ENCODE measurements around the gene DTX3.
"Not testable (repeated sequence)": the region's sequence is repeated elsewhere in the genome, so short reads cannot be mapped to it uniquely, and the experiment has no call there.

Gene DTX3

GRCh38 chr12:57607958-57608663 is 3.5 kb downstream of the DTX3 start:
- no peak for DNase-seq (ENCODE audit: low read depth in 2 of 2)

- DNase-seq (ENCODE audit: low read depth in 2 of 2), result no peak
These were observed 4.6 kb downstream of the DTX3 start for GRCh38 chr12:57609101-57609780.

DNA sequence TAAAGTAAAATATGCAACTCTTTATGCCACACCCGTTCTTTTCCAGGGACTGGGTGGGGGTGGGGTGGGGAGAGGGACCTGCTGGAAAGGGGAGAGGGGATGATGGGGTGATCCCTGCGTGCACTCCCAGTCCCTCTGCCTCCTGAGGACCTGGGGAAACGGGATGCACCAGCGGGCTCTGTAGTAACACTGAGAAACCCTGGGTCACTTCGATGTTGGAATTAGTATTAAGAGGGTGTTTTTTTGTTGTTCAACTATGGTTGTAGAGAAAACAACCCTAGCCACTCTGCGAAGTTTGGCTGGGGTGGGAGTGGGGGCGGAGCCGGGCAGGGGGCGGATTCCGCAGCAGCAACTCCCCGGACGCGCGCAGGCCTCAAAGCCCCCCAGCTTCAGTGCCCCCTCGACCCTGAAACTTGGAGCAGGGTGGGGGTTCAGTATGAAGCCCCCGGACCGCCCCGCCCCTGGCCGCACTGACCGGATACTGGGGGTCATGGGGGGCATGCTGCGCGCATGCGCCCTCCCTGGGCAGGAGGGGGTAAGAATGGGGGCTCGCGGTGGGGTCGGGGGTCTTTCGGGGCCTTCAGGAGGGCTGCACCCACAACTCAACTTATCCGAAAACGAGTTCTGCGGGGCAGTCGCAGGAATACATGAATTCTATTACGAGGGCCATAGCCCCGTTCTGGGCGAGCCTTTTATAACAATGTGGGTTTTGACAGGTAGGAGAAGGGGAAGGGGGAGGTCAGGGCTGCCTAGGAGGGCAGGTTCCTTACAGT is 5.3 kb downstream of the DTX3 start:
- DNase-seq (ENCODE audit: low read depth in 2 of 2), result no peak

GRCh38 chr12:57610554-57611107 is 6.0 kb downstream of the DTX3 start:
- DNase-seq (ENCODE audit: low read depth in 2 of 2), result no peak

DNA sequence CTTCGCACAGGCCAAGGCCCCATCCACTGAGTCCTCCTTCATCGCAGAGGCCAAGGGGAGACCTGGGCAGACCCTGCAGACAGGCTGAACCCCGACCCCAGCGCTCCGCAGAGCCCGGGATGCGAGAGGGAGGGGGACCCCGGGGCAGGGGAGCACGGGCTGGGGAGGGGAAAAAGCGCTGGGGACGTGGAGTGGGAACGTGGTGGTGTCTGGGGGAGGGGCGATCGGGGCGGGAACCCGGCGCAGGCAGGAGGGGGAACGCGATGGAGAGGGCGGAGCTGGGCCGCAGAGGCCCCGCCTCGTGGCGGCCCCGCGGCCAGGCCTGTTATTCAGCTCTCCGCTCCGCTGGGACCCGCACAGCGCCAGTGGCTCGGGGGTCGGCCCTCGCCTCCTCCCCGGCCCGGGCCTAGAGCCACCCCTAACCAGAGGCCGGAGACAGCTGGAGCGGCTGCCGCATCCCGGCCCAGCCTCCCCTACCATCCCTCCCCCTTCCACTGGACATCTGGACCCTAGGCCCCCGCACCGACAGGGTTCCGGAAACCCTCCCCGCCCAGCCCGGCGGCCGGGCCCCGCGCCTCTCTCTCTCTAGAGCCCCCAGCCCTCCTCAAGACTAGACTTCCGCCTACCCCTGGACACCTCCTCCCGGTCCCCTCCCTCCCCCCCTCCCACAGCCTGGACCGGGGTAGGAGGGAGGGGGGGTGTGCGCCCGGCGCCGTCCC is 6.6 kb downstream of the DTX3 start, which contains the start of gene ARHGEF25:
Gene ARHGEF25, plus strand, starts transcription at position 328 of the 719 bp plus-strand sequence. CDS start 460 bp downstream, outside the sequence.
- peak; percentile 33 to 48 for DNase-seq (ENCODE audit: low read depth in 2 of 2)

- no peak for DNase-seq (ENCODE audit: low read depth in 2 of 2)
These were observed 7.4 kb downstream of the DTX3 start for GRCh38 chr12:57611827-57612710.

GRCh38 chr12:57612711-57613426 is 8.2 kb downstream of the DTX3 start:
- DNase-seq (ENCODE audit: low read depth in 2 of 2), result no peak

DNA sequence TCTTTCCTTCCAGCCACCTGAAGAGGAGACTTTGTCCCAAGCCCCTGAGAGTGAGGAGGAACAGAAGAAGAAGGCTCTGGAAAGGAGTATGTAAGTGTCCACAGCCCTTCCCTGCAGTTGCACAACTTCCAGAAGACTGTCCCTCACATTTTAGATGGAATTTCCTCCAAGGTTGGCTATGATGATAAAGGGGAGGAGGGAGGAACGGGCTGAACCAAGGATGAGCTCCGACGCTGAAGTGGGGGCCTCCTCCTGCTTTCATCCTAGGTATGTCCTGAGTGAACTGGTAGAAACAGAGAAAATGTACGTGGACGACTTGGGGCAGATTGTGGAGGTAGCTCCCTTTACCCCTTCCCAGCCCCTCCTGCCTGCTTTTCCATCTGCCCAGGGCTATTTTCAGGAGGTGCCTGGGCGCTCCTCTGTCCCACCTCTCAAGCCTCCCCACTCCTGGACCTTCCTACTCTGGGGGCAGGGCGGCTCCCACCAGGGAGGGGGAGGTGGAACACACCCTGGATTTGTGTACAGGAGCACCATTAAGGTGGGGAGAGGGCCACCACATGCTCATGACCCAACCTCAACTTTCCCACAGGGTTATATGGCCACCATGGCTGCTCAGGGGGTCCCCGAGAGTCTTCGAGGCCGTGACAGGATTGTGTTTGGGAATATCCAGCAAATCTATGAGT is 8.9 kb downstream of the DTX3 start:
- no peak for DNase-seq (ENCODE audit: low read depth in 2 of 2)

- DNase-seq (ENCODE audit: low read depth in 2 of 2), result no peak
These were observed 9.7 kb downstream of the DTX3 start for GRCh38 chr12:57614178-57614947.

GRCh38 chr12:57614948-57615500 is 10.4 kb downstream of the DTX3 start:
- DNase-seq (ENCODE audit: low read depth in 2 of 2), result no peak

- DNase-seq (ENCODE audit: low read depth in 2 of 2), result no peak
These were observed 11.0 kb downstream of the DTX3 start for GRCh38 chr12:57615637-57616036.

DNA sequence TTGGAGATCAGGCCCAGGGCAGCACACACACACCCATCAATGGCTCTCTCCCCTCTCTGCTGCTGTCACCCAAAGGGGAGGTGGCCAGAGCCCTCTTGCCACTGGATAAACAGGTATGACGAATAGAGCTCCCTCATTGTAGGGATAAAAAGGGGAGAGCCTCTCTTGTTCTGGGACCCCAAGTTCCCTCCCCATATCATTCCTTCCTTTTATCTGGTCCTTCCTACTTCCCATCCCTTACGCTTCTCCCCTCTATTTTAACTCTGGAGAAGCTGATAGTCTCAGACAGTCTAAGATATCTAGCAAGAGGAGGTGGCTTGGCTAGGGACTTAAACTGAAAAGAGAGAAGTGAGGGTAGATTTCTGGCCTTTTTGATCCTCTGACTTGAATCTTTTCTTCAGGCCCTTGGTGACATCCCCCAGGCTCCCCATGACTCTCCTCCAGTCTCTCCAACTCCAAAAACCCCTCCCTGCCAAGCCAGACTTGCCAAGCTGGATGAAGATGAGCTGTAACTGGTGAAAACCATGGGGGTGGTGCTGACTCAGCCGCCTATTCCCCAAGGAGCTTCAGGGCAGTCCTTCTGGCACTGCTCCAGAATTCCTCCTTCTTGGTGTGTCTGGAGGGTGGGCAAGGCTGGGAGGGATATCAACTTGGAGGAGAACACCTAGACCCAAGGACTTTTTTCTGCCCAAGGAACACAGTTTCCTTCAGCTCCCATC is 11.9 kb downstream of the DTX3 start:
- no peak for DNase-seq (ENCODE audit: low read depth in 2 of 2)

GRCh38 chr12:57617942-57618341 is 13.3 kb downstream of the DTX3 start:
- DNase-seq (ENCODE audit: low read depth in 2 of 2), result no peak

GRCh38 chr12:57618431-57618830 is 13.8 kb downstream of the DTX3 start:
- DNase-seq (ENCODE audit: low read depth in 2 of 2), result not testable (repeated sequence)

DNA sequence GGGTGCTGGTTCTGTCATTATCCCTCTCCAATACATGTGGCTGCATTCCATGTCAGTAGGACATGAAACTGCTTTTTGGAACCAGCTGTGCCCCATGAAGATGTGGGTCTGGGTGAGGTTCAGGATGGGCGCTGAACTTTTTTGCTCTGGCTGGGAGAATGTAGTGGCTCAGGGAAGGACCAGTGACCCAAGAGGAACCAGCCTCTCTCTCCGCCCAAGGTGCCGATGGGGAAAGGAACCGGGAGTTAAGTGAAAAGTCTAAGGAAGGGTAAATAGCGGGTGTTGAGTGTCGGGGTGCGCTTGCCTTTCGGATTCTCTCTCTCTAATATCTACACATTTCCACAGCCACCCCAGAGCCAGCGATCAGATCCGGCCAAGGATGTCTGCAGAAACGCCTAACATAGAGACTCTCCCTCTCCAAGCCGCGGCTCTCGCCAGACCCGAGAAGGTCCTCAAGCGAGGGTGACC is 14.4 kb downstream of the DTX3 start:
- DNase-seq (ENCODE audit: low read depth in 2 of 2), result no peak

GRCh38 chr12:57619434-57620244 is 15.0 kb downstream of the DTX3 start:
- DNase-seq (ENCODE audit: low read depth in 2 of 2), result no peak
